HEK293 (cell line): ENCODE data around the gene TFB2M.

Experiments
- CTCF ChIA-PET: fragments of 350-600 bp; formaldehyde crosslinking; extraction: SDS; loops from one replicate; lab custom pipeline; 2021; ENCODE audit warnings: antibody characterized with exemption; lab: Yijun Ruan, JAX
- POLR2A ChIA-PET: fragments of 300-600 bp; formaldehyde crosslinking; extraction: SDS; loops from one replicate; lab custom pipeline; 2020; ENCODE audit warnings: antibody characterized with exemption, inconsistent platforms; lab: Yijun Ruan, JAX
- H3K27ac ChIP-seq: fragments of 200-500 bp; sonication (Bioruptor generic); 2 replicates; pipeline ENCODE4 v1.5.1; 2014; ENCODE audit warnings: low read depth, low read length, control low read depth, inconsistent platforms; ENCODE audit errors: extremely low read depth
- H3K36me3 ChIP-seq, 2 experiments: fragments of 200-500 bp in 1 of 2; sonication (Bioruptor generic) in 1 of 2; 1 replicate in 1 of 2; 2 replicates in 1 of 2; pipeline ENCODE4 v1.5.1; 2014 to 2017; ENCODE audit warnings: inconsistent platforms in 2 of 2, low read length in 2 of 2; ENCODE audit not compliant: control insufficient read depth in 2 of 2, insufficient read depth in 1 of 2
- H3K4me1 ChIP-seq: fragments of 200-500 bp; sonication (Bioruptor generic); 2 replicates; pipeline ENCODE4 v1.5.1; 2014; ENCODE audit warnings: mild to moderate bottlenecking, low read length, inconsistent platforms; ENCODE audit not compliant: control insufficient read depth, insufficient read depth
- H3K4me3 ChIP-seq: 2 replicates; pipeline ENCODE4 v1.5.1; 2011; ENCODE audit warnings: low read depth, mild to moderate bottlenecking, control low read depth, low read length, moderate library complexity
- H3K9me3 ChIP-seq: fragments of 200-500 bp; sonication (Bioruptor generic); 2 replicates; pipeline ENCODE4 v1.5.1; 2014; ENCODE audit warnings: low read depth, low read length, inconsistent platforms; ENCODE audit not compliant: control insufficient read depth, insufficient read depth
- CTCF ChIP-seq: fragments of 450-650 bp; formaldehyde crosslinking; IDR thresholded peaks from 2 replicates; pipeline ENCODE4 v1.5.1; 2016; ENCODE audit warnings: missing biosample characterization, missing genetic modification characterization
- EGR2 ChIP-seq: fragments of 450-650 bp; formaldehyde crosslinking; IDR thresholded peaks from 2 replicates; pipeline ENCODE4 v1.5.1; 2016; ENCODE audit warnings: low read depth, missing biosample characterization, missing genetic modification characterization
- HOXC10 ChIP-seq: sonication (generic); formaldehyde crosslinking; IDR thresholded peaks from 2 replicates; pipeline ENCODE4 v1.8.1; 2023; ENCODE audit warnings: mild to moderate bottlenecking, missing genetic modification reagents
- OVOL3 ChIP-seq: fragments of 450-650 bp; formaldehyde crosslinking; IDR thresholded peaks from 2 replicates; pipeline ENCODE4 v1.5.1; 2016; ENCODE audit warnings: missing biosample characterization, missing genetic modification characterization
- SETDB1 ChIP-seq: IDR thresholded peaks from one replicate; pipeline ENCODE4 v1.6.1; 2017; ENCODE audit warnings: mild to moderate bottlenecking, low read length, moderate library complexity, mixed read lengths; ENCODE audit not compliant: insufficient read length
- SP2 ChIP-seq: fragments of 450-650 bp; formaldehyde crosslinking; IDR thresholded peaks from 2 replicates; pipeline ENCODE4 v1.5.1; 2016; ENCODE audit warnings: missing biosample characterization, missing genetic modification characterization
- TSHZ1 ChIP-seq: fragments of 450-650 bp; formaldehyde crosslinking; IDR thresholded peaks from 2 replicates; pipeline ENCODE4 v1.5.1; 2016; ENCODE audit warnings: missing biosample characterization, missing genetic modification characterization, borderline replicate concordance
- ZBTB48 ChIP-seq: fragments of 450-650 bp; formaldehyde crosslinking; IDR thresholded peaks from 2 replicates; pipeline ENCODE4 v1.5.1; 2016; ENCODE audit warnings: missing biosample characterization, missing genetic modification characterization
- ZBTB7A ChIP-seq: fragments of 450-650 bp; formaldehyde crosslinking; IDR thresholded peaks from 2 replicates; pipeline ENCODE4 v1.5.1; 2016; ENCODE audit warnings: low read depth, missing biosample characterization, missing genetic modification characterization
- ZFHX2 ChIP-seq: fragments of 450-650 bp; formaldehyde crosslinking; conservative IDR thresholded peaks from 2 replicates; pipeline ENCODE4 v1.5.1; 2016; ENCODE audit warnings: missing biosample characterization, missing genetic modification characterization
- ZNF19 ChIP-seq: fragments of 450-650 bp; formaldehyde crosslinking; IDR thresholded peaks from 2 replicates; pipeline ENCODE4; 2016; ENCODE audit warnings: missing biosample characterization, missing genetic modification characterization, low read depth
- ZNF214 ChIP-seq: fragments of 450-650 bp; formaldehyde crosslinking; IDR thresholded peaks from 2 replicates; pipeline ENCODE4 v1.5.1; 2017; ENCODE audit warnings: missing biosample characterization, mild to moderate bottlenecking, missing genetic modification characterization, borderline replicate concordance
- ZNF423 ChIP-seq: fragments of 450-650 bp; formaldehyde crosslinking; IDR thresholded peaks from 2 replicates; pipeline ENCODE4 v1.5.1; 2016; ENCODE audit warnings: missing biosample characterization, missing genetic modification characterization
- ZNF449 ChIP-seq: fragments of 450-650 bp; formaldehyde crosslinking; IDR thresholded peaks from 2 replicates; pipeline ENCODE4 v1.5.1; 2017; ENCODE audit warnings: missing biosample characterization, mild to moderate bottlenecking, missing genetic modification characterization, moderate library complexity
- ZNF48 ChIP-seq: fragments of 450-650 bp; formaldehyde crosslinking; IDR thresholded peaks from 2 replicates; pipeline ENCODE4 v1.5.1; 2016; ENCODE audit warnings: missing biosample characterization, missing genetic modification characterization
- ZNF501 ChIP-seq: fragments of 450-650 bp; formaldehyde crosslinking; IDR thresholded peaks from 2 replicates; pipeline ENCODE4 v1.5.1; 2016; ENCODE audit warnings: missing biosample characterization, missing genetic modification characterization
- ZNF549 ChIP-seq: fragments of 450-650 bp; IDR thresholded peaks from 2 replicates; pipeline ENCODE4 v1.5.1; 2018; ENCODE audit warnings: missing biosample characterization, missing genetic modification characterization, mild to moderate bottlenecking, inconsistent platforms, moderate library complexity
- ZNF660 ChIP-seq: fragments of 450-650 bp; IDR thresholded peaks from 2 replicates; pipeline ENCODE4 v1.5.1; 2018; ENCODE audit warnings: missing biosample characterization, mild to moderate bottlenecking, missing genetic modification characterization
- ZSCAN16 ChIP-seq: fragments of 450-650 bp; formaldehyde crosslinking; IDR thresholded peaks from 2 replicates; pipeline ENCODE4 v1.5.1; 2016; ENCODE audit warnings: missing biosample characterization, missing genetic modification characterization

Gene TFB2M

GRCh38 chr1:246532519-246532918, 33.5 kb downstream of the TFB2M start:
- ChIA-PET POLR2A (no interaction called here), CTCF (no interaction called here)
- no peak overlapping the region for H3K27ac ChIP-seq
- TF ChIP-seq ZNF214 (tag by site-specific recombination) = no peak
- TF ChIP-seq CTCF (tag by site-specific recombination) = no peak
- no peak for TF ChIP-seq ZSCAN16 (tag by site-specific recombination)
- no peak for TF ChIP-seq ZFHX2 (tag by site-specific recombination)
- no peak for TF ChIP-seq OVOL3 (tag by site-specific recombination)
- no peak for TF ChIP-seq ZNF48 (tag by site-specific recombination)
- no peak for TF ChIP-seq ZNF501 (tag by site-specific recombination)
- no peak for TF ChIP-seq ZNF19
- TF ChIP-seq ZNF660 = no peak
- TF ChIP-seq, all 188 proteins: peak for 0
- H3K36me3 ChIP-seq = no peaks in the 10 kb centered on the region
- no peak overlapping the region for H3K4me3 ChIP-seq
- no peaks in the 10 kb centered on the region for H3K9me3 ChIP-seq
- H3K4me1 ChIP-seq = no peaks in the 10 kb centered on the region

- Histone ChIP-seq H3K9me3 (no peaks in the 10 kb centered on the region), H3K4me1 (no peaks in the 10 kb centered on the region), H3K4me3 (no peak overlapping the region), H3K36me3 (no peaks in the 10 kb centered on the region), H3K27ac (no peak overlapping the region)
- TF ChIP-seq ZNF423 (tag by site-specific recombination) = no peak
- peak; percentile 35 for TF ChIP-seq SETDB1
- TF ChIP-seq HOXC10 (CRISPR knock-in tag) = no peak
- TF ChIP-seq SP2 (tag by site-specific recombination) = no peak
- TF ChIP-seq ZBTB7A (tag by site-specific recombination) = no peak
- no peak for TF ChIP-seq ZBTB48 (tag by site-specific recombination)
- no peak for TF ChIP-seq EGR2 (tag by site-specific recombination)
- TF ChIP-seq ZNF549 (tag by site-specific recombination) = peak; percentile 77
- POLR2A ChIA-PET = no interaction called here
- CTCF ChIA-PET = no interaction called here
Observed at GRCh38 chr1:246530482-246530881, 35.6 kb downstream of the TFB2M start.

GRCh38 chr1:246528933-246529731, 36.9 kb downstream of the TFB2M start:
- no peaks in the 10 kb centered on the region for H3K9me3 ChIP-seq
- H3K4me3 ChIP-seq = no peak overlapping the region
- ChIA-PET POLR2A (no interaction called here), CTCF (no interaction called here)
- no peak for TF ChIP-seq ZNF449 (tag by site-specific recombination)
- no peak for TF ChIP-seq TSHZ1 (tag by site-specific recombination)
- no peaks in the 10 kb centered on the region for H3K4me1 ChIP-seq
- no peak overlapping the region for H3K27ac ChIP-seq
- no peaks in the 10 kb centered on the region for H3K36me3 ChIP-seq
